8988T (cell line): ENCODE results near the gene RNF182.
"Not testable (repeated sequence)": the region's sequence is repeated elsewhere in the genome, so short reads cannot be mapped to it uniquely, and the experiment has no call there.

Experiments
- DNase-seq: peaks from one replicate; pipeline ENCODE4 v3.0.0; 2011

Gene RNF182

GRCh38 chr6:14004258-14004657 is 79.5 kb downstream of the RNF182 start:
- DNase-seq, result no peak

- DNase-seq, result no peak
These were observed 84.1 kb downstream of the RNF182 start for GRCh38 chr6:14008809-14009208.

GRCh38 chr6:14009431-14009830 is 84.7 kb downstream of the RNF182 start:
- DNase-seq, result no peak

- DNase-seq, result no peak
These were observed 85.5 kb downstream of the RNF182 start for GRCh38 chr6:14010275-14010674.

- no peak for DNase-seq
These were observed 87.7 kb downstream of the RNF182 start for GRCh38 chr6:14012313-14013030.

GRCh38 chr6:14015964-14016363 is 91.2 kb downstream of the RNF182 start:
- no peak for DNase-seq

- no peak for DNase-seq
These were observed 91.7 kb downstream of the RNF182 start for GRCh38 chr6:14016432-14016831.

GRCh38 chr6:14016935-14017625 is 92.3 kb downstream of the RNF182 start:
- DNase-seq, result no peak

GRCh38 chr6:14017626-14018475 is 93.1 kb downstream of the RNF182 start:
- no peak for DNase-seq

- DNase-seq, result not testable (repeated sequence)
These were observed 93.8 kb downstream of the RNF182 start for GRCh38 chr6:14018559-14018958.

GRCh38 chr6:14020551-14020950 is 95.8 kb downstream of the RNF182 start:
- DNase-seq, result no peak

- no peak for DNase-seq
These were observed 96.7 kb downstream of the RNF182 start for GRCh38 chr6:14021449-14021848.

GRCh38 chr6:14022673-14023072 is 97.9 kb downstream of the RNF182 start:
- DNase-seq, result no peak

GRCh38 chr6:14023855-14024254 is 99.1 kb downstream of the RNF182 start:
- DNase-seq, result no peak

GRCh38 chr6:14025160-14025559 is 100.4 kb downstream of the RNF182 start:
- DNase-seq, result no peak

- DNase-seq, result no peak
These were observed 102.2 kb downstream of the RNF182 start for GRCh38 chr6:14026831-14027539.

GRCh38 chr6:14028631-14029030 is 103.9 kb downstream of the RNF182 start:
- no peak for DNase-seq

- DNase-seq, result no peak
These were observed 104.9 kb downstream of the RNF182 start for GRCh38 chr6:14029605-14030004.
